GM12878 (cell line): Measurements from ENCODE around the gene RPL10.

Experiments
- EP300 ChIP-seq, 2 experiments: fragments of 150-350 bp in 1 of 2; IDR thresholded peaks; 2 replicates each; pipeline ENCODE4 v1.6.1; 2011 to 2012; ENCODE audit warnings: low read depth in 2 of 2, low read length in 2 of 2, borderline replicate concordance in 1 of 2, improper control_type of control experiment in 1 of 2, inconsistent platforms in 1 of 2; ENCODE audit not compliant: control insufficient read depth in 1 of 2
- EZH2 ChIP-seq: IDR thresholded peaks from 2 replicates; pipeline ENCODE4 v1.6.1; 2012; ENCODE audit warnings: low read depth, mild to moderate bottlenecking, control low read depth, inconsistent platforms, low read length, borderline replicate concordance; ENCODE audit not compliant: control insufficient read depth
- SRF ChIP-seq, 2 experiments: IDR thresholded peaks; 2 replicates each; pipeline ENCODE4 v1.6.1; 2011; ENCODE audit warnings: low read depth in 2 of 2, low read length in 2 of 2, mild to moderate bottlenecking in 1 of 2, moderate library complexity in 1 of 2
- TF ChIP-seq, protein P1 (sequence below): IDR thresholded peaks from 2 replicates; pipeline ENCODE4 v1.6.1; 2012; ENCODE audit warnings: low read length, inconsistent platforms
- TF ChIP-seq, protein P2 (sequence below), 3 experiments: IDR thresholded peaks in 2 of 3; conservative IDR thresholded peaks in 1 of 3; 2 replicates each; pipeline ENCODE4 v1.5.1; 2011; ENCODE audit warnings: low read depth in 3 of 3, low read length in 3 of 3, mild to moderate bottlenecking in 3 of 3, control low read depth in 2 of 3, moderate library complexity in 2 of 3, inconsistent platforms in 1 of 3, mixed read lengths in 1 of 3; ENCODE audit not compliant: control insufficient read depth in 2 of 3, insufficient read depth in 1 of 3; ENCODE audit errors: extremely low read depth in 1 of 3

DNA sequence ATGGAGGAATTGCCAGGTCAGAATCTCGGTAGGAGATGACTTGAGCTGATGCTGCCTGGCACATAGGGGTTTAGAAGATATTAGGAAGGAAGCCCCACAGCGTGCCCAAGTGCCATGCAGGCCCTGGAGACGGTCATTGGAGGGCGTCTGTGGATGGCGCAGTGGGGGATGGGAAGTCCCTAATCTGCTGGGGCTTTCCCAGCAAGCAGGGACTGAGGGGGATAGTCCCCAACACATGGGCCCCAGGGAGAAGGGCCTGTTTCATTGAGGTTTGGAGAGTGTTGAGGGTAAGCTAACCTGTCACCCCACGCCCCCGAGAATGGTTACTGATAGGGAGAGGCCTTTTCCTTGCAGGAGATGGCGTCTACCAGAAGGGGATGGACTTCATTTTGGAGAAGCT, 21.0 kb downstream of the RPL10 start:
- TF ChIP-seq EZH2 (no peak), SRF (IDR thresholded peaks at IDR 0.05; ENCODE audit: low read depth in 2 of 2, low read length in 2 of 2) (no peak), EP300 (IDR thresholded peaks at IDR 0.05; ENCODE audit: borderline replicate concordance in 1 of 2, control insufficient read depth in 1 of 2, low read depth in 2 of 2, low read length in 2 of 2) (no peak)
- TF ChIP-seq, protein P1, sequence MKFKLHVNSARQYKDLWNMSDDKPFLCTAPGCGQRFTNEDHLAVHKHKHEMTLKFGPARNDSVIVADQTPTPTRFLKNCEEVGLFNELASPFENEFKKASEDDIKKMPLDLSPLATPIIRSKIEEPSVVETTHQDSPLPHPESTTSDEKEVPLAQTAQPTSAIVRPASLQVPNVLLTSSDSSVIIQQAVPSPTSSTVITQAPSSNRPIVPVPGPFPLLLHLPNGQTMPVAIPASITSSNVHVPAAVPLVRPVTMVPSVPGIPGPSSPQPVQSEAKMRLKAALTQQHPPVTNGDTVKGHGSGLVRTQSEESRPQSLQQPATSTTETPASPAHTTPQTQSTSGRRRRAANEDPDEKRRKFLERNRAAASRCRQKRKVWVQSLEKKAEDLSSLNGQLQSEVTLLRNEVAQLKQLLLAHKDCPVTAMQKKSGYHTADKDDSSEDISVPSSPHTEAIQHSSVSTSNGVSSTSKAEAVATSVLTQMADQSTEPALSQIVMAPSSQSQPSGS = no peak
- TF ChIP-seq, protein P2, sequence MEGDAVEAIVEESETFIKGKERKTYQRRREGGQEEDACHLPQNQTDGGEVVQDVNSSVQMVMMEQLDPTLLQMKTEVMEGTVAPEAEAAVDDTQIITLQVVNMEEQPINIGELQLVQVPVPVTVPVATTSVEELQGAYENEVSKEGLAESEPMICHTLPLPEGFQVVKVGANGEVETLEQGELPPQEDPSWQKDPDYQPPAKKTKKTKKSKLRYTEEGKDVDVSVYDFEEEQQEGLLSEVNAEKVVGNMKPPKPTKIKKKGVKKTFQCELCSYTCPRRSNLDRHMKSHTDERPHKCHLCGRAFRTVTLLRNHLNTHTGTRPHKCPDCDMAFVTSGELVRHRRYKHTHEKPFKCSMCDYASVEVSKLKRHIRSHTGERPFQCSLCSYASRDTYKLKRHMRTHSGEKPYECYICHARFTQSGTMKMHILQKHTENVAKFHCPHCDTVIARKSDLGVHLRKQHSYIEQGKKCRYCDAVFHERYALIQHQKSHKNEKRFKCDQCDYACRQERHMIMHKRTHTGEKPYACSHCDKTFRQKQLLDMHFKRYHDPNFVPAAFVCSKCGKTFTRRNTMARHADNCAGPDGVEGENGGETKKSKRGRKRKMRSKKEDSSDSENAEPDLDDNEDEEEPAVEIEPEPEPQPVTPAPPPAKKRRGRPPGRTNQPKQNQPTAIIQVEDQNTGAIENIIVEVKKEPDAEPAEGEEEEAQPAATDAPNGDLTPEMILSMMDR (IDR thresholded peaks at IDR 0.05 in 2 of 3, conservative IDR thresholded peaks at IDR 0.05 in 1 of 3; ENCODE audit: control insufficient read depth in 2 of 3, extremely low read depth in 1 of 3, insufficient read depth in 1 of 3, low read depth in 3 of 3, low read length in 3 of 3) = peak in 1 of 3 experiments; percentile 32; a peak in 1 of 6 replicates
